SU-DHL-6 (cell line): ENCODE results near the gene NEBL.

Source experiments
- CTCF ChIP-seq: fragments of 200-600 bp; sonication (generic); IDR thresholded peaks from one replicate; pipeline ENCODE4 v1.5.1; 2017; ENCODE audit warnings: antibody characterized with exemption, mild to moderate bottlenecking, low read length, moderate library complexity; ENCODE audit not compliant: insufficient read depth, poor library complexity, severe bottlenecking
- EZH2phosphoT487 ChIP-seq: fragments of 200-600 bp; sonication (generic), shearing (Covaris generic); conservative IDR thresholded peaks from 2 replicates; pipeline ENCODE4 v1.6.1; 2018; ENCODE audit warnings: mild to moderate bottlenecking, antibody characterized with exemption, low read length, moderate library complexity, mixed read lengths

- no peak for TF ChIP-seq CTCF
- no peak for TF ChIP-seq EZH2phosphoT487
Measured at GRCh38 chr10:20797290-20797689, 99.8 kb downstream of the NEBL start.
